Fibroblast of mammary gland (primary cell): ENCODE measurements around the gene MSI2.

Experiments used
- DNase-seq: peaks from one replicate; pipeline ENCODE4 v3.0.0-alpha.2; 2010; ENCODE audit warnings: low read depth
- H3K4me3 ChIP-seq: 2 replicates; pipeline ENCODE4 v1.5.1; 2011; ENCODE audit warnings: low read depth, mild to moderate bottlenecking, low read length, moderate library complexity; ENCODE audit not compliant: control insufficient read depth
- CTCF ChIP-seq: conservative IDR thresholded peaks from 2 replicates; pipeline ENCODE4 v1.5.1; 2011; ENCODE audit warnings: low read depth, low read length, inconsistent platforms; ENCODE audit not compliant: control insufficient read depth, insufficient read depth

Gene MSI2

GRCh38 chr17:57424273-57424672, 167.9 kb downstream of the MSI2 start:
- no peak for DNase-seq
- no peak for TF ChIP-seq CTCF
- no peak overlapping the region for H3K4me3 ChIP-seq

- TF ChIP-seq CTCF: no peak
- DNase-seq: no peak
- no peak overlapping the region for H3K4me3 ChIP-seq
Measured at GRCh38 chr17:57424777-57425188, 168.5 kb downstream of the MSI2 start.

GRCh38 chr17:57425431-57425830, 169.1 kb downstream of the MSI2 start:
- no peak overlapping the region for H3K4me3 ChIP-seq
- no peak for DNase-seq
- no peak for TF ChIP-seq CTCF

- TF ChIP-seq CTCF: no peak
- DNase-seq: no peak
- H3K4me3 ChIP-seq: no peak overlapping the region
Measured at GRCh38 chr17:57425903-57426880, 169.9 kb downstream of the MSI2 start.

GRCh38 chr17:57429966-57430365, 173.6 kb downstream of the MSI2 start:
- H3K4me3 ChIP-seq: no peak overlapping the region
- DNase-seq: no peak
- TF ChIP-seq CTCF: no peak

- no peak overlapping the region for H3K4me3 ChIP-seq
- no peak for TF ChIP-seq CTCF
- no peak for DNase-seq
Measured at GRCh38 chr17:57431415-57431814, 175.1 kb downstream of the MSI2 start.
